IMR-90 (cell line): ENCODE data around the gene ABO.

ENCODE experiments used
- MXI1 ChIP-seq: IDR thresholded peaks from 2 replicates; pipeline ENCODE4 v1.6.1; 2012; ENCODE audit warnings: low read depth, mild to moderate bottlenecking, low read length, moderate library complexity, borderline replicate concordance
- POLR2A ChIP-seq: IDR thresholded peaks from 2 replicates; pipeline ENCODE4 v1.6.1; 2012; ENCODE audit warnings: mild to moderate bottlenecking, low read depth, low read length
- SMC3 ChIP-seq: fragments of 150-350 bp; IDR thresholded peaks from 2 replicates; pipeline ENCODE4 v1.6.1; 2016; ENCODE audit warnings: low read depth, mild to moderate bottlenecking, antibody characterized with exemption, low read length, moderate library complexity
- TF ChIP-seq, protein P1 (sequence below): conservative IDR thresholded peaks from 2 replicates; pipeline ENCODE4 v1.5.1; 2012; ENCODE audit warnings: mild to moderate bottlenecking, low read depth, low read length, improper control_type of control experiment

DNA sequence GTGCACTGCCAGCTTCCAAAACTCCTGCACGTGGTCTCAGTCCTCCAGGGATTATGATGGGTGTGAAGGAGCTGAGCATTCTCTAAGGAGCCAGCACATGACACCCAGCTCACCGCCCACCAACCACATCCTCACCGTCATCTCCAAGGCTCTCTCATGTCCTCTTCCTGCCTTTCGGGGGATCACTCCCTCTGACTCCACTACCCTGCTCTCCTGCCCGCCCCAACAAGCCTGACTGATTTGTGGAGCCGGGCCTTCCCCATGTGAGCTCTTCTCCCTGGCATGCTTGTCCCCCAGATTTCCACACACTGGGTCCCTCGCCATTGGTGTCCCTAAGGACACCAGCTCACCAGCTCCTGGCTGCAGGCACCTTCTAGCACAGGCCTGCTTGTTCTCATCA, 1.9 kb downstream of the ABO start:
- TF ChIP-seq, protein P1, sequence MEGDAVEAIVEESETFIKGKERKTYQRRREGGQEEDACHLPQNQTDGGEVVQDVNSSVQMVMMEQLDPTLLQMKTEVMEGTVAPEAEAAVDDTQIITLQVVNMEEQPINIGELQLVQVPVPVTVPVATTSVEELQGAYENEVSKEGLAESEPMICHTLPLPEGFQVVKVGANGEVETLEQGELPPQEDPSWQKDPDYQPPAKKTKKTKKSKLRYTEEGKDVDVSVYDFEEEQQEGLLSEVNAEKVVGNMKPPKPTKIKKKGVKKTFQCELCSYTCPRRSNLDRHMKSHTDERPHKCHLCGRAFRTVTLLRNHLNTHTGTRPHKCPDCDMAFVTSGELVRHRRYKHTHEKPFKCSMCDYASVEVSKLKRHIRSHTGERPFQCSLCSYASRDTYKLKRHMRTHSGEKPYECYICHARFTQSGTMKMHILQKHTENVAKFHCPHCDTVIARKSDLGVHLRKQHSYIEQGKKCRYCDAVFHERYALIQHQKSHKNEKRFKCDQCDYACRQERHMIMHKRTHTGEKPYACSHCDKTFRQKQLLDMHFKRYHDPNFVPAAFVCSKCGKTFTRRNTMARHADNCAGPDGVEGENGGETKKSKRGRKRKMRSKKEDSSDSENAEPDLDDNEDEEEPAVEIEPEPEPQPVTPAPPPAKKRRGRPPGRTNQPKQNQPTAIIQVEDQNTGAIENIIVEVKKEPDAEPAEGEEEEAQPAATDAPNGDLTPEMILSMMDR: no peak
- TF ChIP-seq POLR2A (no peak), SMC3 (no peak), MXI1 (no peak)
